KMS-11 (cell line): ENCODE data around the gene SHB.

ENCODE experiments used
- H2AFZ ChIP-seq: fragments of 200-600 bp; sonication (generic); 2 replicates; pipeline ENCODE4 v1.6.1; 2016; ENCODE audit warnings: antibody characterized with exemption, mixed run types, low read depth
- H3K27ac ChIP-seq: fragments of 200-600 bp; sonication (generic); 2 replicates; pipeline ENCODE4 v1.6.1; 2016; ENCODE audit warnings: mild to moderate bottlenecking, mixed run types
- H3K27me3 ChIP-seq: fragments of 200-600 bp; sonication (generic); 2 replicates; pipeline ENCODE4 v1.6.1; 2017; ENCODE audit warnings: mild to moderate bottlenecking, low read depth, mixed run types, moderate library complexity; ENCODE audit not compliant: insufficient read depth
- H3K36me3 ChIP-seq: fragments of 200-600 bp; sonication (generic); 2 replicates; pipeline ENCODE4 v1.6.1; 2017; ENCODE audit warnings: mild to moderate bottlenecking, mixed run types; ENCODE audit not compliant: insufficient read depth
- H3K4me1 ChIP-seq: fragments of 200-600 bp; sonication (generic); 2 replicates; pipeline ENCODE4 v1.6.1; 2016; ENCODE audit warnings: mild to moderate bottlenecking, low read depth, mixed run types; ENCODE audit not compliant: poor library complexity, severe bottlenecking
- H3K4me2 ChIP-seq: fragments of 200-600 bp; sonication (generic); 2 replicates; pipeline ENCODE4 v1.7.0; 2016; ENCODE audit warnings: mild to moderate bottlenecking, mixed run types
- H3K4me3 ChIP-seq: fragments of 200-600 bp; sonication (generic); IDR thresholded peaks from 2 replicates; pipeline ENCODE4 v1.6.1; 2017; ENCODE audit warnings: low read depth, low read length, mixed read lengths; ENCODE audit not compliant: insufficient read depth
- H3K79me2 ChIP-seq: fragments of 200-600 bp; sonication (generic); 2 replicates; pipeline ENCODE4 v1.6.1; 2016; ENCODE audit warnings: low read depth, mixed run types; ENCODE audit not compliant: insufficient read depth
- H3K9ac ChIP-seq: fragments of 200-600 bp; sonication (generic); 2 replicates; pipeline ENCODE4 v1.6.1; 2016; ENCODE audit warnings: mild to moderate bottlenecking, mixed run types
- H4K20me1 ChIP-seq: fragments of 200-600 bp; sonication (generic); 2 replicates; pipeline ENCODE4 v1.6.1; 2016; ENCODE audit warnings: mild to moderate bottlenecking, mixed run types; ENCODE audit not compliant: insufficient read depth
- CTCF ChIP-seq: fragments of 200-600 bp; sonication (generic); conservative IDR thresholded peaks from 2 replicates; pipeline ENCODE4 v1.6.1; 2017; ENCODE audit warnings: low read depth, mild to moderate bottlenecking, antibody characterized with exemption, low read length, moderate library complexity, mixed read lengths

SHB gene

GRCh38 chr9:37971691-37972090 lies 97.3 kb downstream of the SHB start:
- Histone ChIP-seq H3K4me2 (no peak overlapping the region), H3K4me3 (no peak overlapping the region), H3K9ac (no peak overlapping the region), H3K79me2 (no peaks in the 10 kb centered on the region), H3K36me3 (no peaks in the 10 kb centered on the region), H4K20me1 (no peaks in the 10 kb centered on the region), H3K27me3 (no peaks in the 10 kb centered on the region), H3K27ac (no peak overlapping the region), H2AFZ (no peak overlapping the region), H3K4me1 (no peaks in the 10 kb centered on the region)
- TF ChIP-seq CTCF: no peak

GRCh38 chr9:37971108-37971459 lies 97.9 kb downstream of the SHB start:
- TF ChIP-seq CTCF: no peak
- Histone ChIP-seq H3K36me3 (no peaks in the 10 kb centered on the region), H3K4me1 (no peaks in the 10 kb centered on the region), H3K9ac (no peak overlapping the region), H3K79me2 (no peaks in the 10 kb centered on the region), H3K27me3 (no peaks in the 10 kb centered on the region), H4K20me1 (no peaks in the 10 kb centered on the region), H3K4me3 (no peak overlapping the region), H3K4me2 (no peak overlapping the region), H2AFZ (no peak overlapping the region), H3K27ac (no peak overlapping the region)

GRCh38 chr9:37970301-37971107 lies 98.5 kb downstream of the SHB start:
- H4K20me1 ChIP-seq: no peaks in the 10 kb centered on the region
- no peaks in the 10 kb centered on the region for H3K4me1 ChIP-seq
- H3K4me3 ChIP-seq: no peak overlapping the region
- no peaks in the 10 kb centered on the region for H3K79me2 ChIP-seq
- H3K4me2 ChIP-seq: no peak overlapping the region
- H3K36me3 ChIP-seq: no peaks in the 10 kb centered on the region
- H2AFZ ChIP-seq: no peak overlapping the region
- no peak overlapping the region for H3K27ac ChIP-seq
- no peak for TF ChIP-seq CTCF
- no peak overlapping the region for H3K9ac ChIP-seq
- H3K27me3 ChIP-seq: no peaks in the 10 kb centered on the region

GRCh38 chr9:37969558-37970300 lies 99.3 kb downstream of the SHB start:
- Histone ChIP-seq H2AFZ (no peak overlapping the region), H4K20me1 (no peaks in the 10 kb centered on the region), H3K27me3 (no peaks in the 10 kb centered on the region), H3K9ac (no peak overlapping the region), H3K27ac (no peak overlapping the region), H3K4me3 (no peak overlapping the region), H3K4me1 (no peaks in the 10 kb centered on the region), H3K4me2 (no peak overlapping the region), H3K79me2 (no peaks in the 10 kb centered on the region), H3K36me3 (no peaks in the 10 kb centered on the region)
- no peak for TF ChIP-seq CTCF
